Colonic mucosa (tissue), 4 donors: Measurements from ENCODE around the gene UBE2M. TPM values are rescaled to one million over a fixed set of nuclear protein-coding genes. Genes with fewer than 3 reads are reported as not detected.
"Not testable (repeated sequence)": the region's sequence is repeated elsewhere in the genome, so short reads cannot be mapped to it uniquely, and the experiment has no call there.

ENCODE experiments used
- DNase-seq: peaks from one replicate; pipeline ENCODE4 v3.0.0-alpha.2; 2020
- H3K27ac ChIP-seq: fragments of 200-600 bp; one replicate; pipeline ENCODE4 v1.8.0; 2021
- H3K27me3 ChIP-seq: fragments of 200-600 bp; one replicate; pipeline ENCODE4 v1.8.0; 2021
- H3K36me3 ChIP-seq: fragments of 200-600 bp; one replicate; pipeline ENCODE4 v1.8.0; 2021
- H3K4me1 ChIP-seq: fragments of 200-600 bp; one replicate; pipeline ENCODE4 v1.8.0; 2021; ENCODE audit warnings: mild to moderate bottlenecking
- H3K4me3 ChIP-seq: fragments of 200-600 bp; one replicate; pipeline ENCODE4 v1.8.0; 2021
- H3K9ac ChIP-seq, 2 donors: one replicate each; pipeline ENCODE4 v1.7.0; 2013; ENCODE audit warnings: control low read depth in 2 of 2, low read depth in 2 of 2, low read length in 2 of 2
- H3K9me3 ChIP-seq: fragments of 200-600 bp; one replicate; pipeline ENCODE4 v1.8.0; 2021
- CTCF ChIP-seq: fragments of 200-600 bp; IDR thresholded peaks from one replicate; pipeline ENCODE4 v1.8.0; 2022; ENCODE audit warnings: antibody characterized with exemption, mild to moderate bottlenecking
- intact Hi-C: fragments of 100-400 bp; cut with DNase I; formaldehyde crosslinking; loops from one replicate; pipeline ENCODE4 v1.14.1; 2022
- total RNA-seq, 2 donors: library from RNA; stranded (reverse); fragmentation: NEBNext Ultra II Directional in 1 of 2; extraction: Animal tissue kit (Norgen Biotek cat#: 25700) in 1 of 2; gene quantifications; one replicate each; pipeline ENCODE4 v1.2.1, GENCODE V29; 2021
- donor health status: healthy.
- donor health status: DM: no; HTN: no; CAD: no.
- donor health status: DM: no; HTN: no; CAD: no.

Gene UBE2M
- total RNA-seq, 2 donors from 2014 or later, result 63.0 to 79.4 TPM

GRCh38 chr19:58513694-58514563 is 44.5 kb downstream of the UBE2M start:
- no peaks in the 10 kb centered on the region for H3K27me3 ChIP-seq
- peaks cover 5% of the 10 kb centered on the region for H3K4me1 ChIP-seq
- peak overlapping the region; percentile 1 for H3K27ac ChIP-seq
- H3K9ac ChIP-seq, result peak overlapping the region; percentile 57 to 70
- H3K9me3 ChIP-seq, result no peaks in the 10 kb centered on the region
- peak; percentile 96 for TF ChIP-seq CTCF
- peak overlapping the region; percentile 40 for H3K4me3 ChIP-seq
- intact Hi-C loops, result no loop called here
- peaks cover 6% of the 10 kb centered on the region for H3K36me3 ChIP-seq
- DNase-seq, result peak; percentile 93

GRCh38 chr19:58513213-58513693 is 45.2 kb downstream of the UBE2M start:
- Histone ChIP-seq H3K9me3 (no peaks in the 10 kb centered on the region), H3K4me1 (peaks cover 5% of the 10 kb centered on the region), H3K36me3 (peaks cover 6% of the 10 kb centered on the region), H3K9ac (peak overlapping the region in 1 of 2 donors; percentile 34), H3K27ac (no peak overlapping the region), H3K4me3 (no peak overlapping the region), H3K27me3 (no peaks in the 10 kb centered on the region)
- intact Hi-C loops, result no loop called here
- no peak for DNase-seq
- TF ChIP-seq CTCF, result no peak

- Histone ChIP-seq H3K36me3 (no peaks in the 10 kb centered on the region), H3K4me3 (no peak within 1 kb of the TSS), H3K4me1 (no peaks in the 10 kb centered on the region), H3K9me3 (no peaks in the 10 kb centered on the region), H3K27ac (no peak within 1 kb of the TSS), H3K9ac (peak within 1 kb of the TSS in 1 of 2 donors; percentile 39), H3K27me3 (no peaks in the 10 kb centered on the region)
- intact Hi-C loops, result no loop called here
- DNase-seq, result peak; percentile 54
- TF ChIP-seq CTCF, result no peak
These were observed 46.8 kb downstream of the UBE2M start, which contains the start of gene SLC27A5 for GRCh38 chr19:58511353-58512208. TSS of gene SLC27A5 (minus strand) at chr19:58511992. CDS start at chr19:58511955, 37 bp downstream.

GRCh38 chr19:58510084-58510862 is 48.1 kb downstream of the UBE2M start:
- intact Hi-C loops, result no loop called here
- TF ChIP-seq CTCF, result no peak
- H3K4me1 ChIP-seq, result no peaks in the 10 kb centered on the region
- H3K27me3 ChIP-seq, result no peaks in the 10 kb centered on the region
- no peak for DNase-seq
- H3K36me3 ChIP-seq, result no peaks in the 10 kb centered on the region
- no peak overlapping the region for H3K4me3 ChIP-seq
- H3K27ac ChIP-seq, result no peak overlapping the region
- H3K9ac ChIP-seq, result no peak overlapping the region
- no peaks in the 10 kb centered on the region for H3K9me3 ChIP-seq

- no peak overlapping the region for H3K27ac ChIP-seq
- no peaks in the 10 kb centered on the region for H3K9me3 ChIP-seq
- DNase-seq, result no peak
- TF ChIP-seq CTCF, result no peak
- intact Hi-C loops, result no loop called here
- H3K9ac ChIP-seq, result no peak overlapping the region
- no peaks in the 10 kb centered on the region for H3K27me3 ChIP-seq
- no peak overlapping the region for H3K4me3 ChIP-seq
- no peaks in the 10 kb centered on the region for H3K4me1 ChIP-seq
- no peaks in the 10 kb centered on the region for H3K36me3 ChIP-seq
These were observed 48.7 kb downstream of the UBE2M start for GRCh38 chr19:58509731-58510083.

GRCh38 chr19:58507602-58508223 is 50.7 kb downstream of the UBE2M start:
- intact Hi-C loops, H3K4me3 ChIP-seq, H3K9me3 ChIP-seq: not testable (repeated sequence)

More at GRCh38 chr19:58507602-58508223, 50.7 kb downstream of the UBE2M start:
- DNase-seq, H3K27ac ChIP-seq, H3K9ac ChIP-seq, H3K4me1 ChIP-seq, H3K27me3 ChIP-seq, H3K36me3 ChIP-seq: not testable (repeated sequence)
